Measurements from ENCODE around the gene ZNF106. TPM values are rescaled to one million over a fixed set of nuclear protein-coding genes. Genes with fewer than 3 reads are reported as not detected.

Gene ZNF106
- total and polyA plus RNA-seq, 12 donors, result 5.8 to 77.7 (median 58.4) TPM

DNA sequence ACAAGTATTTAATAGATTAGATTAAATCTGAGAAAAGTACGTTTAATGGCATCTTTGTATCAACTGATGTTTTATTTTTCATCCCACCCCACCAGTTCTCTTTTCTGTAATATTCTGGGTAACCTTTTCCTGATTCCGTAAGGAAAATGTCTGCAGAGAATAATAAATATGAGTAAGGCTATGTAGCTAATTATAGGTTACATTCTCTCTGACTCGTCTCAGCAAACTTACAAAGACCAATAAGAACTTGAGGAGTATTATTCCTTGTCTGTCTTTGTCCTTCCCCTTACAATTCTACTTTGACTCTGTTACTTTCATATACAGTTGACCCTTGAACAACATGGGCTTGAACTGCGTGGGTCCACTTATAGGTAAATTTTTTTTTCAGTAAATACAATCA is 16.6 kb upstream of the ZNF106 start:
- intact Hi-C loops (cut with DNase I), result no loop called here
- Histone ChIP-seq H3K27me3 (no peaks in the 10 kb centered on the region), H3K4me3 (no peak overlapping the region), H3K4me1 (replicated peaks in 1 of 2) (peaks cover 30 to 43% of the 10 kb centered on the region in 2 donors), H3K36me3 (replicated peaks in 1 of 2) (no peaks in the 10 kb centered on the region), H3K27ac (peak overlapping the region in 3 of 5 donors; percentile 32 to 58 (median 58)), H3K9me3 (replicated peaks in 1 of 3) (no peaks in the 10 kb centered on the region)
- TF ChIP-seq, protein P1, sequence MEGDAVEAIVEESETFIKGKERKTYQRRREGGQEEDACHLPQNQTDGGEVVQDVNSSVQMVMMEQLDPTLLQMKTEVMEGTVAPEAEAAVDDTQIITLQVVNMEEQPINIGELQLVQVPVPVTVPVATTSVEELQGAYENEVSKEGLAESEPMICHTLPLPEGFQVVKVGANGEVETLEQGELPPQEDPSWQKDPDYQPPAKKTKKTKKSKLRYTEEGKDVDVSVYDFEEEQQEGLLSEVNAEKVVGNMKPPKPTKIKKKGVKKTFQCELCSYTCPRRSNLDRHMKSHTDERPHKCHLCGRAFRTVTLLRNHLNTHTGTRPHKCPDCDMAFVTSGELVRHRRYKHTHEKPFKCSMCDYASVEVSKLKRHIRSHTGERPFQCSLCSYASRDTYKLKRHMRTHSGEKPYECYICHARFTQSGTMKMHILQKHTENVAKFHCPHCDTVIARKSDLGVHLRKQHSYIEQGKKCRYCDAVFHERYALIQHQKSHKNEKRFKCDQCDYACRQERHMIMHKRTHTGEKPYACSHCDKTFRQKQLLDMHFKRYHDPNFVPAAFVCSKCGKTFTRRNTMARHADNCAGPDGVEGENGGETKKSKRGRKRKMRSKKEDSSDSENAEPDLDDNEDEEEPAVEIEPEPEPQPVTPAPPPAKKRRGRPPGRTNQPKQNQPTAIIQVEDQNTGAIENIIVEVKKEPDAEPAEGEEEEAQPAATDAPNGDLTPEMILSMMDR (IDR thresholded peaks at IDR 0.05), result no peak
- no peak for TF ChIP-seq POLR2A (IDR thresholded peaks at IDR 0.05)
- 65 to 70% (median 67%) methylated on average over 4 of the region's 4 CpGs for WGBS, 4 donors
- DNase-seq, result no peak

DNA sequence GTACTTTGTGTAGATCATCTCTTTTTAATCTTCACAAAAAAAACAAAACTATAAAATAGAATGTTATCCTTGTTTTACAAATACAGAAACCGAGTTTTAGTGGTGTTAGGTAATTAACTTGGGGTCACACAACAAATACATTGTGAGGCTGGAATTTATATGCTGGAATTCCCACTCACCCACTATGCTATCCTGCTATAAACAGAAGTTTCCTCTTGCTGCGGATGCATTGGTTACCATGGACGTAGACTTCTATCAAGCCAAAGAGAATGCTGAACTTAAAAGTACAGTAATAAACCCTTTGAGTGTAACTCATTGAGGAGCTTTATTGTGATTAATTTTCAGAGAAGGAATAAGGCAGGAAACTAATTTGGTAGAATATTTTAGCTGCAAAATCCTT is 13.7 kb upstream of the ZNF106 start:
- H3K36me3 ChIP-seq (replicated peaks in 1 of 2), result no peaks in the 10 kb centered on the region
- H3K9me3 ChIP-seq (replicated peaks in 1 of 3), result no peaks in the 10 kb centered on the region
- no peak overlapping the region for H3K4me3 ChIP-seq
- H3K27me3 ChIP-seq, result no peaks in the 10 kb centered on the region
- intact Hi-C loops (cut with DNase I), result no loop called here
- no peak overlapping the region for H3K27ac ChIP-seq
- no peak for DNase-seq
- peaks cover 28 to 40% of the 10 kb centered on the region in 2 donors for H3K4me1 ChIP-seq (replicated peaks in 1 of 2)
- TF ChIP-seq, protein P1 (IDR thresholded peaks at IDR 0.05), result no peak
- TF ChIP-seq POLR2A (IDR thresholded peaks at IDR 0.05), result no peak
- 80 to 85% (median 82%) methylated on average over 3 of the region's 3 CpGs for WGBS, 4 donors

DNA sequence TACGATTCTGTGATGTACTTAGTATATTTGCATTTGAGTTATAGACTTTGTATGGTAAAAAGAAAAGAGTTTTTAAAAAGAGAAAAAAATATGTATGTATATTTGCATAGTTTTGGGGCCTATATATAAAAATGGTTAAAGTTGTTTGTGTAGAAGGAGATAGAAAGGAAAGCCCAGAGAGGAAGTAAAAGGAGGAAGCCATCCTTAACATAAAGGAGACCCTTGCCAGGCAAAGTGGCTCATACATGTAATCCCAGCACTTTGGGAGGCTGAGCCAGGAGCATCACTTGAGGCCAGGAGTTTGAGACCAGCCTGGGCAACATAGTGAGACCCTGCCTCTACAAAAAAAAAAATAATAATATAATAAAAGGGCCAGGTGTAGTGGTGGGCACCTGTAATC is 12.9 kb upstream of the ZNF106 start:
- Histone ChIP-seq H3K4me3 (no peak overlapping the region), H3K4me1 (replicated peaks in 1 of 2) (peaks cover 33 to 45% of the 10 kb centered on the region in 2 donors), H3K27me3 (no peaks in the 10 kb centered on the region), H3K36me3 (replicated peaks in 1 of 2) (no peaks in the 10 kb centered on the region), H3K9me3 (replicated peaks in 1 of 3) (no peaks in the 10 kb centered on the region), H3K27ac (no peak overlapping the region)
- TF ChIP-seq, protein P1 (IDR thresholded peaks at IDR 0.05), result no peak
- TF ChIP-seq POLR2A (IDR thresholded peaks at IDR 0.05), result no peak
- no peak for DNase-seq
- intact Hi-C loops (cut with DNase I), result no loop called here
- whole genome bisulfite sequencing, 4 donors, result 73 to 86% (median 78%) methylated on average over 1 of the region's 1 CpG

DNA sequence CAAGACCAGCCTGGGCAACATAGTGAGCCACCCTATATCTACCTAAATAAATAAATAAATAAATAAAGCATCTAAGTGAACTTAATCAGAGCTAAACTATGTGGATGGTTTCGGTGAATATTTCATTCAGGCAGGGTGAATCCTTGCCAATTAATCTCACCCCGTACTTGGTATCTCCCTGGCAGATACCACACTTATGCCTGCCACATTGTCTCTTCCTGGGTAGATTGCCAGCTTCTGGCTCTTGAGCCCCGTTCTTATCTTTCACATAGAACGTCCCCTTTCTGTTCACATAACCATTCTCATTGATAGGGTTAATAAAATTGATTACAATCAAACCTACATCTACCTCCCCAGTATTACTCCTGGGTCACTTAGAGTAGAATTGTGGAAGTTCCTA is 11.5 kb upstream of the ZNF106 start:
- TF ChIP-seq, protein P1 (IDR thresholded peaks at IDR 0.05), result no peak
- no peak for TF ChIP-seq POLR2A (IDR thresholded peaks at IDR 0.05)
- intact Hi-C loops (cut with DNase I), result no loop called here
- peak in 1 of 7 donors; percentile 21 for DNase-seq
- no peaks in the 10 kb centered on the region for H3K27me3 ChIP-seq
- peaks cover 23 to 37% of the 10 kb centered on the region in 2 donors for H3K4me1 ChIP-seq (replicated peaks in 1 of 2)
- H3K36me3 ChIP-seq (replicated peaks in 1 of 2), result no peaks in the 10 kb centered on the region
- 57 to 75% (median 59%) methylated on average over 4 of the region's 4 CpGs for WGBS, 4 donors
- H3K9me3 ChIP-seq (replicated peaks in 1 of 3), result no peaks in the 10 kb centered on the region
- H3K4me3 ChIP-seq, result no peak overlapping the region
- H3K27ac ChIP-seq, result no peak overlapping the region

All from adrenal gland (tissue), 12 donors.